ENCODE data around the gene SPI1.

SPI1 gene

DNA sequence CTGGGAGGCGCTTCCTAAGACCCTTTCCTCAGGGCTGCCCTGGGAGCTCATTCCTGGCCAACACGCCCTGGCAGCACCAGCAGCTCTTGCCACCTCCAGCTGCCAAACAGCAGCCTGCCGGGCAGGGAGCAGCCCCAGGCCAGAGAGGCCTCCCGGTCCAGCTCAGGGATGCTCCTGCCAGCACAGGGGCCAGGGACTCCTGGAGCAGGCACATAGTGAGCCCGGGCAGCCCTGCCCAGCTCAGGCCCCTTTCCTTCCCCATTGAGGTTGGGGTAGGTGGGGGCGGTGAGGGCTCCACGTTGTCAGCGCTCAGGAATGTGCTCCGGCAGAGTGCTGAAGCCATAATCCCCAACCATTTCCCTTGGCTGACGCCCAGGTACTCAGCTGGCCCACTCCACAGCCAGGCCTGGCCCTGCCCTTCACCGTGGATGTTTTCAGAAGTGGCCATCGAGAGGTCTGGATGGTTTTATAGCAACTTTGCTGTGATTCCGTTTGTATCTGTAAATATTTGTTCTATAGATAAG lies 37.7 kb upstream of the SPI1 start (continued):
- TF ChIP-seq ZNF362 (tag by site-specific recombination; IDR thresholded peaks at IDR 0.05) (no peak), ZBTB20 (tag by site-specific recombination; IDR thresholded peaks at IDR 0.05) (peak; percentile 34; the same call in 1 of the 2 replicates), ZNF692 (tag by site-specific recombination; IDR thresholded peaks at IDR 0.05) (0 out of 2 replicates have a peak, but pooled peaks have one; percentile 43), ZXDB (tag by site-specific recombination; IDR thresholded peaks at IDR 0.05) (0 out of 2 replicates have a peak, but pooled peaks have one; percentile 30), KLF8 (tag by site-specific recombination; IDR thresholded peaks at IDR 0.05) (0 out of 2 replicates have a peak, but pooled peaks have one; percentile 48), ZEB2 (tag by site-specific recombination; IDR thresholded peaks at IDR 0.05) (peak; percentile 42), ZSCAN23 (tag by site-specific recombination; IDR thresholded peaks at IDR 0.05) (no peak), INSM2 (tag by site-specific recombination; IDR thresholded peaks at IDR 0.05) (peak; percentile 52; the same call in 1 of the 2 replicates), ZNF335 (tag by site-specific recombination; conservative IDR thresholded peaks at IDR 0.05) (peak; percentile 85), ZBTB44 (tag by site-specific recombination; IDR thresholded peaks at IDR 0.05) (0 out of 2 replicates have a peak, but pooled peaks have one; percentile 25), KLF17 (tag by site-specific recombination; IDR thresholded peaks at IDR 0.05) (peak; percentile 59; the same call in 1 of the 2 replicates), GLIS1 (tag by site-specific recombination; IDR thresholded peaks at IDR 0.05) (peak; percentile 52), ZNF660 (tag by site-specific recombination; IDR thresholded peaks at IDR 0.05) (peak; percentile 75; the same call in 1 of the 2 replicates), BCL11A (tag by site-specific recombination; IDR thresholded peaks at IDR 0.05; ENCODE audit: low read depth) (no peak), ZNF398 (tag by site-specific recombination; IDR thresholded peaks at IDR 0.05) (peak; percentile 56), HIC1 (tag by site-specific recombination; IDR thresholded peaks at IDR 0.05) (peak; percentile 84), ELK4 (IDR thresholded peaks at IDR 0.05; ENCODE audit: borderline replicate concordance, low read depth, low read length) (no peak), OVOL3 (tag by site-specific recombination; IDR thresholded peaks at IDR 0.05) (no peak), KLF1 (tag by site-specific recombination; IDR thresholded peaks at IDR 0.05) (peak; percentile 33; the same call in 1 of the 2 replicates), ZNF843 (tag by site-specific recombination; IDR thresholded peaks at IDR 0.05) (no peak), ZFHX2 (tag by site-specific recombination; conservative IDR thresholded peaks at IDR 0.05) (peak; percentile 37), ZBTB48 (tag by site-specific recombination; IDR thresholded peaks at IDR 0.05) (peak; percentile 80; the same call in 1 of the 2 replicates), ZNF600 (tag by site-specific recombination; IDR thresholded peaks at IDR 0.05) (peak; percentile 98)
- TF ChIP-seq, protein P1, sequence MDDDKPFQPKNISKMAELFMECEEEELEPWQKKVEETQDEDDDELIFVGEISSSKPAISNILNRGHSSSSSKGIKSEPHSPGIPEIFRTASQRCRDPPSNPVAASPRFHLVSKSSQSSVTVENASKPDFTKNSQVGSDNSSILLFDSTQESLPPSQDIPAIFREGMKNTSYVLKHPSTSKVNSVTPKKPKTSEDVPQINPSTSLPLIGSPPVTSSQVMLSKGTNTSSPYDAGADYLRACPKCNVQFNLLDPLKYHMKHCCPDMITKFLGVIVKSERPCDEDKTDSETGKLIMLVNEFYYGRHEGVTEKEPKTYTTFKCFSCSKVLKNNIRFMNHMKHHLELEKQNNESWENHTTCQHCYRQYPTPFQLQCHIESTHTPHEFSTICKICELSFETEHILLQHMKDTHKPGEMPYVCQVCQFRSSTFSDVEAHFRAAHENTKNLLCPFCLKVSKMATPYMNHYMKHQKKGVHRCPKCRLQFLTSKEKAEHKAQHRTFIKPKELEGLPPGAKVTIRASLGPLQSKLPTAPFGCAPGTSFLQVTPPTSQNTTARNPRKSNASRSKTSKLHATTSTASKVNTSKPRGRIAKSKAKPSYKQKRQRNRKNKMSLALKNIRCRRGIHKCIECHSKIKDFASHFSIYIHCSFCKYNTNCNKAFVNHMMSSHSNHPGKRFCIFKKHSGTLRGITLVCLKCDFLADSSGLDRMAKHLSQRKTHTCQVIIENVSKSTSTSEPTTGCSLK (tag by site-specific recombination; IDR thresholded peaks at IDR 0.05): no peak

Measured in HEK293 (cell line).